Measurements from ENCODE around the gene GPN3. TPM values are rescaled to one million over a fixed set of nuclear protein-coding genes. Genes with fewer than 3 reads are reported as not detected.
"Not testable (repeated sequence)": the region's sequence is repeated elsewhere in the genome, so short reads cannot be mapped to it uniquely, and the experiment has no call there.

GPN3 gene
- total RNA-seq, 1 donor: 16.4 TPM

DNA sequence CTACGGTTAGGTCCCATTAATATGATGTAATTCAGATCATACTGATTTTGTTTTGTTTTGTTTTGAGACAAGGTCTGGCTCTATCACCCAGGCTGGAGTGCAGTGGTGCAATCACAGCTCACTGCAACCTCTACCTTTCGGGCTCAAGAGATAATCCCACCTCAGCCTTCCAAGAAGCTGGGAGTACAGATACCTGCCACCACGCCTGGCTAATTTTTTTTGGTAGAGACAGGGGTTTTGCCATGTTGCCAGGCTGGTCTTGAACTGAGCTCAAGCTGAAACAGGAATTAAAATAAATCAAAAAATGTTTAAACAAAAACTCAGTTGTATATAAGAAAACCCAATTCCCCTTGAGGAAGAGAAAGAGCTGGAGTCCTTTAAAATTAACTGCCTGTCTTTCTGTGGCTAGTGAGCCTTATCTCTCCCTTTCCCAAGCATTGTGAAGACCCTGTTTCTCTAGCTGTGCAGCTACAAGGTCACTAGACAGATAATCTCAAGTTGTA is 46.8 kb downstream of the GPN3 start:
- TF ChIP-seq, protein P1, sequence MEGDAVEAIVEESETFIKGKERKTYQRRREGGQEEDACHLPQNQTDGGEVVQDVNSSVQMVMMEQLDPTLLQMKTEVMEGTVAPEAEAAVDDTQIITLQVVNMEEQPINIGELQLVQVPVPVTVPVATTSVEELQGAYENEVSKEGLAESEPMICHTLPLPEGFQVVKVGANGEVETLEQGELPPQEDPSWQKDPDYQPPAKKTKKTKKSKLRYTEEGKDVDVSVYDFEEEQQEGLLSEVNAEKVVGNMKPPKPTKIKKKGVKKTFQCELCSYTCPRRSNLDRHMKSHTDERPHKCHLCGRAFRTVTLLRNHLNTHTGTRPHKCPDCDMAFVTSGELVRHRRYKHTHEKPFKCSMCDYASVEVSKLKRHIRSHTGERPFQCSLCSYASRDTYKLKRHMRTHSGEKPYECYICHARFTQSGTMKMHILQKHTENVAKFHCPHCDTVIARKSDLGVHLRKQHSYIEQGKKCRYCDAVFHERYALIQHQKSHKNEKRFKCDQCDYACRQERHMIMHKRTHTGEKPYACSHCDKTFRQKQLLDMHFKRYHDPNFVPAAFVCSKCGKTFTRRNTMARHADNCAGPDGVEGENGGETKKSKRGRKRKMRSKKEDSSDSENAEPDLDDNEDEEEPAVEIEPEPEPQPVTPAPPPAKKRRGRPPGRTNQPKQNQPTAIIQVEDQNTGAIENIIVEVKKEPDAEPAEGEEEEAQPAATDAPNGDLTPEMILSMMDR (IDR thresholded peaks at IDR 0.05; ENCODE audit: insufficient read depth, low read depth, low read length): no peak
- no peak for DNase-seq (ENCODE audit: low read depth)
- H3K4me3 ChIP-seq (ENCODE audit: low read depth, low read length): no peak overlapping the region

DNA sequence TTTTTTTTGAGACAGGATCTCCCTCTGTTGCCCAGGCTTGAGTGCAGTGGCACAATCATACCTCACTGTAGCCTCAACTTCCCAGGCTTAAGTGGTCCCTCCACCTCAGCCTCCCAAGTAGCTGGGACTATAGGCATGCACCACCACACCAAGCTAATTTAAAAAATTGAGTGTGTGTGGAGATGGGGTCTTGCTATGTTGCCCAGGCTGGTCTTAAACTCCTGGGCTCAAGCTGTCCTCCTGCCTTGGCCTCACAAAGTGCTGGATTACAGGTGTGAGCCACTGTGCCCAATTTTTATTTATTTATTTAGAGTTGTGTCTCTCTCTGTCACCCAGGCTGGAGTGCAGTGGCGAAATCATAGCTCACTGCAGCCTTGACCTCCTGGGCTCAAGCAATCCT is 47.4 kb downstream of the GPN3 start:
- DNase-seq (ENCODE audit: low read depth); H3K4me3 ChIP-seq (ENCODE audit: low read depth, low read length): not testable (repeated sequence)

DNA sequence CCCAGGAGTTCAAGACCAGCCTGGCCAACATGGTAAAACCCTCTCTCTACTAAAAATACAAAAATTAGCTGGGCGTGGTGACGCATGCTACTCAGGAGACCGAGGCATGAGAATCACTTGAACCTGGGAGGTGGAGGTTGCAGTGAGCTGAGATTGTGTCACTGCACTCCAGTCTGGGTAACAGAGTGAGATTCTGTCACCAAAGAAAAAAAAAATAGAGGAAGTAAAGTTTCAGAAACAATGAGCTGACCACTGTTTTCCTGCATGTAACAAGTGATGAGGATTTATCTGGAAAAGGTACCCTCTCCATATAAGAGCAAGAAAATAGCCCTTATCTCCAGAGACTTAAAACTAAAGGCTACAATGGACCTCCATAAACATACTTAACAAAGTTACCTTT is 50.9 kb downstream of the GPN3 start:
- not testable (repeated sequence) for DNase-seq (ENCODE audit: low read depth); H3K4me3 ChIP-seq (ENCODE audit: low read depth, low read length)

DNA sequence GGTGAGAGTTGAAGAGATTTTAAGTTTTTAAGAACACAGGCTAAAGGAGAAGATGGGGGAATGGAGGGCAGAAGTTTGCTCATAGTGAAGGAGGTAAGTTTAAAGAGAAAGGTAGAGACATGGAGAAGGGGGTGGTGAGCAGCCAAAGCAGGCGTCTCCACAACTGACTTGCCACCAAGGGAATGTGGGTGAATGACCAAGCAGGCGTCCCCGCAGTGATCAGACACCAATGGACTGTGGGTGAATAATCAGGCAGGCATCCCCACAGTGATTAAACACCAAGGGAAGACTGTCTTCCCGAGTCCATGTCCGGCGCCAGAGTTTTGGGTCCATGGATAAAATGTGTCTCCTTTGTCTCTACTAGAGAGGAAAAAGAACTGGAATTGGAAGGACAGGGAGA is 58.0 kb downstream of the GPN3 start:
- DNase-seq (ENCODE audit: low read depth); H3K4me3 ChIP-seq (ENCODE audit: low read depth, low read length): not testable (repeated sequence)

DNA sequence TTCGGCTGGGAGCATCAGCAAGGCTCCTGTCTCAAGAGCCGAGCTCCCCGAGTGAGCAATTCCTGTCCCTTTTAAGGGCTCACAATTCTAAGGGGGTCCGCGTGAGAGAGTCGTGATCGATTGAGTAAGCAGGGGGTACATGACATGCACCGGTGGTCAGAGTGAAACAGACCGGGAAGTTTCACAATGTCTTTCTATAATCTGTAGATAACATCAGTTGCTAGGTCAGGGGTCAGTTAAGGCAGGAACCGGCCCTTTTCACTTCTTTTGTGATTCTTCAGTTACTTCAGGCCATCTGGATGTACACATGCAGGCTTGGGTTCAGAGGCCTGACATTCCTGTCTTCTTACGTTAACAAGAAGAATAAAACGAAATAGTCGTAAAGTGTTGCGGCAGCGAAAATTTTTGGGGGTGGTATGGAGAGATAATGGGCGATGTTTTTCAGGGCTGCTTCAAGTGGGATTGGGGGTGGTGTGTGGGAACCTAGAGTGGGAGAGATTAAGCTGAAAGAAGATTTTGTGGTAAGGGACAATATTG is 62.9 kb downstream of the GPN3 start:
- H3K4me3 ChIP-seq (ENCODE audit: low read depth, low read length); DNase-seq (ENCODE audit: low read depth): not testable (repeated sequence)

DNA sequence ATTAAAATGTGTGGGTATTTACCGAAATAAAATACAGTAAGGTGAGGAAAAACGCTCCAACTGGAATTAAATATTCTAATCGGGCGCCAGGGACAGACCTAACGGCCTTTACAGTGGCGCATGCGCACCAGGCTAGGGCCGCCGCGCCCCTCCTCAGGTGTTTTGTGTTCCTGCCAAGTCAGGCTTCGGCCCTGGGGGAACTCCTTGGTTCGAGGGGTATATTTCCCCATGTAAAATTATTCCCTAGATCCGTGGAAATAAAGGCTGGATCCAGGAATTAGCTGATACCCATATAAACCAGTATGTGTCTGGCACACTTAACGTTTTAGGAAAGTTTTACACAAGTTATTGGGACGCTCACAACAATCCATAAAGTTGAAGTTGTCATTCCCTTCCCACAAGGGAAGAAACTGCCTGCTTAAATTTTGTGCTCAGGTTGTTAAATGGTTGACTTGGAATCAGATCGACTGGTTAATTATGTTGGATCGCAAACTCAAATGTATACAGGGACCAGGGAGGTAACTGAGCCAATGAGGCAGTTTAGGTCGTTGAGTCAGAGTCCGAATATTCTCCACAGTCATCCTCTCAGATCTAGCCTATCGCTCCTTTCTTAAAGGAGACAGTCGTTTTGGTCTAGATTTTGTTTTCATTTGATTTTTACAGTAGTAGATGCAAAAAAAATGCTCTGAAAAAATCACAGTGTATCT is 63.9 kb downstream of the GPN3 start:
- H3K4me3 ChIP-seq (ENCODE audit: low read depth, low read length): peak overlapping the region; percentile 93
- DNase-seq (ENCODE audit: low read depth): peak; percentile 58
- TF ChIP-seq, protein P1 (IDR thresholded peaks at IDR 0.05; ENCODE audit: insufficient read depth, low read depth, low read length): no peak

DNA sequence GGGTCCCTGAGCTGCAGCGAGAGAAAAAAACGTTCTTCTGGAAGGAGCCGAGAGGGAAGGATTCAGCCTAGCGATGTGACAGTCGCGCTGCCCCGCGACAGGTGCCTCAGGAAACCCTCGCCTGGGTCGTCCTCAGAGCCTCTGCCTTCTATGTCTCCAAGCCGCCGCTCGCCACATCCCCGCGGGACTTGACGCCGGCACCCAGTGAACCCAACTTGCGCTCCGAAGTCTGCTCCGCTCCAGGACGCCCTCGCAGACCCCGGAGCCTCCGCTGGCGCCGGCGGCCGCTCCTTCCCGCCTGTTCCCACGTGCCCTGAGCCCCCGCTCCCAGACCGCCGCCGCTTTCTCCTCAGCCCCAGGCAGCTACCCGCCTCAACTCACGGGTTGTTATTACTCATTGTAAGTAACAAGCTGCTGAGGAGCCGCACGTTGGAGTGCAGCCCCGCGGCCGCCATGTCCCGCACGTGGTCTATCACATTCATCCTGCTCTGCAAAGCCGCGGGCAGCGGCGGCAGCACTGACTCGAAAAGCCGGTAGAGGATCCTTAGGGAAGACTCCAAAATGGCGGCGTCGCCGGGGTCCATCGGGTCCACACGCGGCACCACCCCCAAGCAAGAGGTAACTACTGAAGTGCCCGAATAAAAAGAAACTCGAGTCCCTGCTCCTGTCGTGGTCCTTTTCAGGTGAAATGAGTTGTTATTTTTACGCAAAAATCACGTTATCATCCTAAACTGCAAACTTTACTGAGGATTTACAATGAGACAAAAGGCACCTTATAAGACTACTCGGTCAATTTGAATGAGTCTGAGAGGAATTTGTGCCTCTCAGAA is 64.7 kb downstream of the GPN3 start, which contains the start of gene ANAPC7:
Gene ANAPC7, minus strand, starts transcription at position 563 of the 830 bp plus-strand sequence. Its CDS starts 81 bp downstream, at position 482.
- peak; percentile 95 for DNase-seq (ENCODE audit: low read depth)
- H3K4me3 ChIP-seq (ENCODE audit: low read depth, low read length): peak within 1 kb of the TSS; percentile 93
- TF ChIP-seq, protein P1 (IDR thresholded peaks at IDR 0.05; ENCODE audit: insufficient read depth, low read depth, low read length): peak; percentile 4

Small RNA genes lying within 50 kb of the gene (small RNA-seq; reads per million reads assigned to genes)
- gene RF00278: not detected

Other genes with a start within 250 kb of the GPN3 start
- 221 and 247 TPM in 2 replicates for gene ATP2A2, start 187.0 kb downstream of the GPN3 start, total RNA-seq
- 35.4 and 57.4 TPM in 2 replicates for gene ANAPC7, start 64.5 kb downstream of the GPN3 start, total RNA-seq
- 259 and 354 TPM in 2 replicates for gene ARPC3, start 17.9 kb downstream of the GPN3 start, total RNA-seq
- 11.0 and 20.7 TPM in 2 replicates for gene FAM216A, start 588 bp upstream of the GPN3 start, total RNA-seq
- 88.3 and 93.7 TPM in 2 replicates for gene VPS29, start 33.9 kb upstream of the GPN3 start, total RNA-seq
- 0.64 and 1.3 TPM in 2 replicates for gene RAD9B, start 34.1 kb upstream of the GPN3 start, total RNA-seq
- gene PPTC7, start 115.1 kb upstream of the GPN3 start, total RNA-seq: 6.4 and 9.5 TPM in 2 replicates
- 26.4 and 28.9 TPM in 2 replicates for gene TCTN1, start 145.9 kb upstream of the GPN3 start, total RNA-seq
- 5.6 and 5.8 TPM in 2 replicates for gene HVCN1, start 220.9 kb upstream of the GPN3 start, total RNA-seq

Data from fibroblast of villous mesenchyme (primary cell).